Left lung (tissue), 10 donors: ENCODE results near the gene HK2. TPM values are rescaled to one million over a fixed set of nuclear protein-coding genes. Genes with fewer than 3 reads are reported as not detected.

Experiments used
- ATAC-seq: fragments of 200-7000 bp; cut with Tn5 transposase; one replicate; pipeline ENCODE4 v1.9.1; 2020; ENCODE audit warnings: moderate library complexity
- DNase-seq, 4 donors: peaks; one replicate each; pipeline ENCODE4 v3.0.0-alpha.2; 2013 to 2020
- H3K27ac ChIP-seq, 2 donors: fragments of 200-600 bp; sonication (generic) in 1 of 2; one replicate each; pipeline versions ENCODE4 v1.5.0 to v1.8.0; 2020 to 2021
- H3K27me3 ChIP-seq, 2 donors: fragments of 200-600 bp; sonication (generic) in 1 of 2; one replicate each; pipeline versions ENCODE4 v1.5.0 to v1.8.0; 2020 to 2021
- H3K36me3 ChIP-seq, 2 donors: fragments of 200-600 bp; sonication (generic) in 1 of 2; one replicate each; pipeline versions ENCODE4 v1.5.0 to v1.8.0; 2020 to 2021
- H3K4me1 ChIP-seq, 2 donors: fragments of 200-600 bp; one replicate each; pipeline ENCODE4 v1.8.0; 2021
- H3K4me3 ChIP-seq, 2 donors: fragments of 200-600 bp; sonication (generic) in 1 of 2; one replicate each; pipeline versions ENCODE4 v1.5.0 to v1.8.0; 2020 to 2021; ENCODE audit warnings: mild to moderate bottlenecking in 1 of 2
- H3K9me3 ChIP-seq, 2 donors: fragments of 200-600 bp; sonication (generic) in 1 of 2; one replicate each; pipeline versions ENCODE4 v1.5.0 to v1.8.0; 2020 to 2021
- intact Hi-C, 2 donors: fragments of 100-400 bp; cut with DNase I; formaldehyde crosslinking; loops; one replicate each; pipeline versions ENCODE4 v1.11.2 to v1.14.2; 2022
- polyA plus RNA-seq, 6 donors: library from polyadenylated mRNA; unstranded; fragments of 120-200 nt; gene quantifications; one replicate each; pipeline ENCODE4 v1.2.1, GENCODE V29; 2013; ENCODE audit not compliant: insufficient read length in 6 of 6
- total RNA-seq, 2 donors: library from RNA; stranded (reverse); fragmentation: NEBNext Ultra II Directional; extraction: Animal tissue kit (Norgen Biotek cat#: 25700); gene quantifications; one replicate each; pipeline ENCODE4 v1.2.1, GENCODE V29; 2021
- TF ChIP-seq, protein P1 (sequence below), 2 donors: fragments of 200-600 bp; sonication (generic) in 1 of 2; IDR thresholded peaks; one replicate each; pipeline versions ENCODE4 v1.5.0 to v1.8.0; 2021; ENCODE audit warnings: antibody characterized with exemption in 2 of 2
- donor health status: DM: no; HTN: yes; CAD: no.
- donor health status: DM: no; HTN: no; CAD: no.

Gene HK2
- total and polyA plus RNA-seq, 8 donors: 2.7 to 55.6 (median 4.6) TPM

DNA sequence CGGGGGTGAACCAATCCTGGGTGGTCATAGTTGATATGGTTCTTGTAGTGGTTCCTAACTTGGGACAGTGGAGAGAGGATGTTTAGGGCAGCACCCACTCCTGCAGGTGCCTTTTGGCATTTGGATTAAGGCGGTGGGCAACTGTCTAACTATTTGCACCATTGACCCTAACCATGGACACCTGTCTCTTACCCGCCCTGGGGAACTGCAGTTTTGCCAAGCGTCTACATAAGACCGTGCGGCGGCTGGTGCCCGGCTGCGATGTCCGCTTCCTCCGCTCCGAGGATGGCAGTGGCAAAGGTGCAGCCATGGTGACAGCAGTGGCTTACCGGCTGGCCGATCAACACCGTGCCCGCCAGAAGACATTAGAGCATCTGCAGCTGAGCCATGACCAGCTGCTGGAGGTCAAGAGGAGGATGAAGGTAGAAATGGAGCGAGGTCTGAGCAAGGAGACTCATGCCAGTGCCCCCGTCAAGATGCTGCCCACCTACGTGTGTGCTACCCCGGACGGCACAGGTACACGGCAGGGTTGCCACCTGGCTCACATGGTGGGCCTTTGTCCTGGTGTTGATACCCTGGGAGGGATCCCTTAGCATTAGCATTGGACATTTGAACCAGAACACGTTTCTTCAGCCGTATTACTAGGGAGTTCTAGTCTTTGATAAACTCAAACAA lies 46.3 kb downstream of the HK2 start:
- ATAC-seq (no peak), DNase-seq (no peak)
- no peaks in the 10 kb centered on the region for H3K9me3 ChIP-seq
- peaks cover 0 to 83% of the 10 kb centered on the region in 2 donors for H3K36me3 ChIP-seq
- H3K4me3 ChIP-seq: no peak overlapping the region
- no peak overlapping the region for H3K27ac ChIP-seq
- H3K27me3 ChIP-seq: no peaks in the 10 kb centered on the region
- peaks cover 8 to 33% of the 10 kb centered on the region in 2 donors for H3K4me1 ChIP-seq
- TF ChIP-seq, protein P1, sequence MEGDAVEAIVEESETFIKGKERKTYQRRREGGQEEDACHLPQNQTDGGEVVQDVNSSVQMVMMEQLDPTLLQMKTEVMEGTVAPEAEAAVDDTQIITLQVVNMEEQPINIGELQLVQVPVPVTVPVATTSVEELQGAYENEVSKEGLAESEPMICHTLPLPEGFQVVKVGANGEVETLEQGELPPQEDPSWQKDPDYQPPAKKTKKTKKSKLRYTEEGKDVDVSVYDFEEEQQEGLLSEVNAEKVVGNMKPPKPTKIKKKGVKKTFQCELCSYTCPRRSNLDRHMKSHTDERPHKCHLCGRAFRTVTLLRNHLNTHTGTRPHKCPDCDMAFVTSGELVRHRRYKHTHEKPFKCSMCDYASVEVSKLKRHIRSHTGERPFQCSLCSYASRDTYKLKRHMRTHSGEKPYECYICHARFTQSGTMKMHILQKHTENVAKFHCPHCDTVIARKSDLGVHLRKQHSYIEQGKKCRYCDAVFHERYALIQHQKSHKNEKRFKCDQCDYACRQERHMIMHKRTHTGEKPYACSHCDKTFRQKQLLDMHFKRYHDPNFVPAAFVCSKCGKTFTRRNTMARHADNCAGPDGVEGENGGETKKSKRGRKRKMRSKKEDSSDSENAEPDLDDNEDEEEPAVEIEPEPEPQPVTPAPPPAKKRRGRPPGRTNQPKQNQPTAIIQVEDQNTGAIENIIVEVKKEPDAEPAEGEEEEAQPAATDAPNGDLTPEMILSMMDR (IDR thresholded peaks at IDR 0.05): no peak
- intact Hi-C loops: no loop called here

- ATAC-seq (no peak), DNase-seq (no peak)
- H3K27ac ChIP-seq: no peak overlapping the region
- H3K4me1 ChIP-seq: peaks cover under 1 to 23% of the 10 kb centered on the region in 2 donors
- H3K9me3 ChIP-seq: no peaks in the 10 kb centered on the region
- H3K4me3 ChIP-seq: no peak overlapping the region
- H3K36me3 ChIP-seq: peaks cover 0 to 93% of the 10 kb centered on the region in 2 donors
- intact Hi-C loops: no loop called here
- no peaks in the 10 kb centered on the region for H3K27me3 ChIP-seq
- TF ChIP-seq, protein P1 (IDR thresholded peaks at IDR 0.05): no peak
Observed at GRCh38 chr2:74881176-74881575, 47.2 kb downstream of the HK2 start.

- H3K4me1 ChIP-seq: peaks cover 0 to 17% of the 10 kb centered on the region in 2 donors
- TF ChIP-seq, protein P1 (IDR thresholded peaks at IDR 0.05): no peak
- no peak overlapping the region for H3K27ac ChIP-seq
- no peak overlapping the region for H3K4me3 ChIP-seq
- H3K9me3 ChIP-seq: no peaks in the 10 kb centered on the region
- ATAC-seq (no peak), DNase-seq (no peak)
- intact Hi-C loops: no loop called here
- no peaks in the 10 kb centered on the region for H3K27me3 ChIP-seq
- H3K36me3 ChIP-seq: peaks cover 0 to 97% of the 10 kb centered on the region in 2 donors
Observed at GRCh38 chr2:74881626-74882298, 47.8 kb downstream of the HK2 start.

DNA sequence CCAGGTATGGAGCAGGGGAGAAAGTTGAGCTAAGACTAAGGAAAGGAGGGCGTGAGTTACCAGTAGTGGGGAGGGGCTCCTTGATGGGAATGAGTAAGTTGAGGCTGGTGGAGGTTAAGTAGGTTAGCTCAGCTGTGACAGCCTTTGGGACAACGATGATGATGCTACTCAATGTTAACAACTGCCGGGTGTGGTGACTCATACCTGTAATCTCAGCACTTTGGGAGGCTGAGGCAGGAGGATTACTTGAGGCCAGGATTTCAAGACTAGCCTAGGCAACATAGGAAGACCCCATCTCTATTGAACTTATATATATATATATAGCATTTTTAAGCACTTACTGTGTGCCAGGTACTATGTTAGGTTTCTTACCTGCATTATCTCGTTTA lies 48.4 kb downstream of the HK2 start:
- no peak overlapping the region for H3K27ac ChIP-seq
- peaks cover 0 to 16% of the 10 kb centered on the region in 2 donors for H3K4me1 ChIP-seq
- H3K9me3 ChIP-seq: no peaks in the 10 kb centered on the region
- H3K4me3 ChIP-seq: no peak overlapping the region
- intact Hi-C loops: no loop called here
- H3K27me3 ChIP-seq: no peaks in the 10 kb centered on the region
- no peak for DNase-seq
- ATAC-seq: no peak
- H3K36me3 ChIP-seq: peaks cover 0 to 97% of the 10 kb centered on the region in 2 donors
- TF ChIP-seq, protein P1 (IDR thresholded peaks at IDR 0.05): no peak

- no peak overlapping the region for H3K4me3 ChIP-seq
- H3K27ac ChIP-seq: no peak overlapping the region
- TF ChIP-seq, protein P1 (IDR thresholded peaks at IDR 0.05): no peak
- peaks cover 0 to 16% of the 10 kb centered on the region in 2 donors for H3K4me1 ChIP-seq
- ATAC-seq (no peak), DNase-seq (no peak)
- H3K36me3 ChIP-seq: peaks cover 0 to 97% of the 10 kb centered on the region in 2 donors
- no peaks in the 10 kb centered on the region for H3K27me3 ChIP-seq
- no peaks in the 10 kb centered on the region for H3K9me3 ChIP-seq
- intact Hi-C loops: no loop called here
Observed at GRCh38 chr2:74883011-74883410, 49.1 kb downstream of the HK2 start.
